IMR-90 (cell line): Measurements from ENCODE around the gene SOCS6. TPM values are rescaled to one million over a fixed set of nuclear protein-coding genes. Genes with fewer than 3 reads are reported as not detected.
A peak's percentile ranks its signal among the peaks of the same experiment; 100 is the strongest.

ENCODE experiments used
- ATAC-seq: fragments of 200-7000 bp; cut with Tn5 transposase; 2 replicates; pipeline ENCODE4 v1.9.1; 2020; ENCODE audit warnings: low read depth, mild to moderate bottlenecking, moderate library complexity
- BruUV-seq: library from RNA; stranded (reverse); fragments of 400-500 nt; replicated peaks from 2 replicates; lab custom pipeline; 2021; lab: Mats Ljungman, UMichigan
- CTCF ChIA-PET: fragments of 300-600 bp; formaldehyde crosslinking; extraction: SDS; loops from one replicate; lab custom pipeline; 2021; ENCODE audit warnings: antibody characterized with exemption; lab: Yijun Ruan, JAX
- POLR2A ChIA-PET: fragments of 300-600 bp; sonication (Branson Sonifier 250); formaldehyde crosslinking; loops from one replicate; lab custom pipeline; 2022; ENCODE audit warnings: antibody characterized with exemption; ENCODE audit not compliant: unreplicated experiment; lab: Charles Lee
- DNase-seq: peaks from one replicate; pipeline ENCODE4 v3.0.0; 2013
- H2AFZ ChIP-seq: replicated peaks from 2 replicates; pipeline ENCODE3; 2013; ENCODE audit warnings: low read length, mild to moderate bottlenecking; ENCODE audit not compliant: poor library complexity
- H2AK5ac ChIP-seq: 2 replicates; pipeline ENCODE4 v1.6.1; 2013; ENCODE audit warnings: low read depth, low read length, inconsistent platforms
- H2AK9ac ChIP-seq: replicated peaks from 2 replicates; pipeline ENCODE3; 2013; ENCODE audit warnings: mild to moderate bottlenecking, low read depth, low read length, moderate library complexity; ENCODE audit not compliant: poor library complexity
- H2BK120ac ChIP-seq: 2 replicates; pipeline ENCODE4 v1.6.1; 2013; ENCODE audit warnings: low read depth, low read length, inconsistent platforms
- H2BK15ac ChIP-seq: 3 replicates; pipeline ENCODE4 v1.6.1; 2013; ENCODE audit warnings: low read depth, low read length, inconsistent platforms
- H2BK20ac ChIP-seq: 2 replicates; pipeline ENCODE4 v1.6.1; 2013; ENCODE audit warnings: low read depth, mild to moderate bottlenecking, inconsistent platforms, low read length, moderate library complexity
- H2BK5ac ChIP-seq: 2 replicates; pipeline ENCODE4 v1.6.1; 2013; ENCODE audit warnings: mild to moderate bottlenecking, low read depth, low read length, inconsistent platforms; ENCODE audit not compliant: poor library complexity, severe bottlenecking
- H3K14ac ChIP-seq: replicated peaks from 2 replicates; pipeline ENCODE4 v1.6.1; 2013; ENCODE audit warnings: low read depth, low read length, inconsistent platforms
- H3K18ac ChIP-seq: 2 replicates; pipeline ENCODE4 v1.6.1; 2013; ENCODE audit warnings: low read depth, low read length, control low read depth
- H3K23ac ChIP-seq: 2 replicates; pipeline ENCODE4 v1.6.1; 2013; ENCODE audit warnings: low read depth, low read length, inconsistent platforms
- H3K27ac ChIP-seq: 2 replicates; pipeline ENCODE4 v1.5.1; 2013; ENCODE audit warnings: mild to moderate bottlenecking, control low read depth, low read length; ENCODE audit not compliant: insufficient read depth
- H3K27me3 ChIP-seq: 2 replicates; pipeline ENCODE4 v1.6.1; 2013; ENCODE audit warnings: low read length; ENCODE audit not compliant: control insufficient read depth, insufficient read depth
- H3K36me3 ChIP-seq: 2 replicates; pipeline ENCODE4 v1.6.1; 2013; ENCODE audit warnings: low read length, mixed read lengths; ENCODE audit not compliant: control insufficient read depth, insufficient read depth
- H3K4ac ChIP-seq: 2 replicates; pipeline ENCODE4 v1.6.1; 2013; ENCODE audit warnings: low read depth, low read length, inconsistent platforms
- H3K4me1 ChIP-seq: 2 replicates; pipeline ENCODE4 v1.6.1; 2013; ENCODE audit warnings: low read length, mixed read lengths; ENCODE audit not compliant: control insufficient read depth, insufficient read depth
- H3K4me2 ChIP-seq: 2 replicates; pipeline ENCODE4 v1.6.1; 2013; ENCODE audit warnings: low read depth, mild to moderate bottlenecking, control low read depth, low read length, moderate library complexity
- H3K4me3 ChIP-seq: 2 replicates; pipeline ENCODE4 v1.5.1; 2013; ENCODE audit warnings: low read depth, mild to moderate bottlenecking, control low read depth, low read length, moderate library complexity; ENCODE audit not compliant: insufficient read depth
- H3K56ac ChIP-seq: 2 replicates; pipeline ENCODE4 v1.6.1; 2013; ENCODE audit warnings: low read length, inconsistent platforms; ENCODE audit not compliant: insufficient read depth; ENCODE audit errors: extremely low read depth
- H3K79me1 ChIP-seq, 2 experiments: 2 replicates each; pipeline ENCODE4 v1.6.1; 2013; ENCODE audit warnings: low read length in 2 of 2, inconsistent platforms in 1 of 2, low read depth in 1 of 2
- H3K9ac ChIP-seq: 2 replicates; pipeline ENCODE4 v1.6.1; 2013; ENCODE audit warnings: low read depth, low read length, control low read depth
- H3K9me1 ChIP-seq: 2 replicates; pipeline ENCODE4 v1.6.1; 2013; ENCODE audit warnings: low read length, inconsistent platforms; ENCODE audit not compliant: insufficient read depth
- H3K9me3 ChIP-seq: 2 replicates; pipeline ENCODE4 v1.6.1; 2013; ENCODE audit warnings: low read length; ENCODE audit not compliant: control insufficient read depth, insufficient read depth
- H4K20me1 ChIP-seq: 2 replicates; pipeline ENCODE4 v1.6.1; 2013; ENCODE audit warnings: low read length, inconsistent platforms; ENCODE audit not compliant: insufficient read depth
- H4K5ac ChIP-seq: 2 replicates; pipeline ENCODE4 v1.6.1; 2013; ENCODE audit warnings: mild to moderate bottlenecking, low read depth, low read length, control low read depth
- H4K8ac ChIP-seq, 2 experiments: 2 replicates each; pipeline ENCODE4 v1.6.1; 2013; ENCODE audit warnings: low read depth in 2 of 2, low read length in 2 of 2, control low read depth in 1 of 2, inconsistent platforms in 1 of 2
- H4K91ac ChIP-seq: 2 replicates; pipeline ENCODE4 v1.6.1; 2013; ENCODE audit warnings: low read depth, low read length, inconsistent platforms; ENCODE audit not compliant: insufficient read depth
- BHLHE40 ChIP-seq: fragments of 150-350 bp; IDR thresholded peaks from 2 replicates; pipeline ENCODE4 v1.6.1; 2016; ENCODE audit warnings: mild to moderate bottlenecking, low read depth, low read length
- CEBPB ChIP-seq: IDR thresholded peaks from 2 replicates; pipeline ENCODE4 v1.6.1; 2012; ENCODE audit warnings: low read depth, low read length, improper control_type of control experiment
- CHD1 ChIP-seq: IDR thresholded peaks from 2 replicates; pipeline ENCODE4 v1.6.1; 2012; ENCODE audit warnings: low read depth, low read length, improper control_type of control experiment
- CTCF ChIP-seq: conservative IDR thresholded peaks from 2 replicates; pipeline ENCODE4 v1.5.1; 2012; ENCODE audit warnings: mild to moderate bottlenecking, low read depth, low read length, improper control_type of control experiment
- ELK1 ChIP-seq: fragments of 150-350 bp; IDR thresholded peaks from 2 replicates; pipeline ENCODE4 v1.6.1; 2016; ENCODE audit warnings: low read depth, mild to moderate bottlenecking, low read length, moderate library complexity, borderline replicate concordance
- FOS ChIP-seq: fragments of 150-350 bp; IDR thresholded peaks from 2 replicates; pipeline ENCODE4 v1.6.1; 2016; ENCODE audit warnings: low read depth, low read length
- MAFK ChIP-seq: IDR thresholded peaks from 2 replicates; pipeline ENCODE4 v1.6.1; 2012; ENCODE audit warnings: low read depth, low read length, improper control_type of control experiment
- MAZ ChIP-seq: IDR thresholded peaks from 2 replicates; pipeline ENCODE4 v1.6.1; 2012; ENCODE audit warnings: low read depth, mild to moderate bottlenecking, low read length, improper control_type of control experiment, moderate library complexity, borderline replicate concordance
- MXI1 ChIP-seq: IDR thresholded peaks from 2 replicates; pipeline ENCODE4 v1.6.1; 2012; ENCODE audit warnings: low read depth, mild to moderate bottlenecking, low read length, moderate library complexity, borderline replicate concordance
- NFE2L2 ChIP-seq: fragments of 150-350 bp; IDR thresholded peaks from 2 replicates; pipeline ENCODE4 v1.6.1; 2016; ENCODE audit warnings: low read depth, mild to moderate bottlenecking, low read length
- POLR2A ChIP-seq: IDR thresholded peaks from 2 replicates; pipeline ENCODE4 v1.6.1; 2012; ENCODE audit warnings: mild to moderate bottlenecking, low read depth, low read length
- RAD21 ChIP-seq: IDR thresholded peaks from 2 replicates; pipeline ENCODE4 v1.6.1; 2012; ENCODE audit warnings: low read length, improper control_type of control experiment
- RCOR1 ChIP-seq: IDR thresholded peaks from 2 replicates; pipeline ENCODE4 v1.6.1; 2012; ENCODE audit warnings: mild to moderate bottlenecking, low read length, improper control_type of control experiment; ENCODE audit not compliant: insufficient replicate concordance
- RFX5 ChIP-seq: IDR thresholded peaks from 2 replicates; pipeline ENCODE4 v1.8.0; 2012; ENCODE audit warnings: low read depth, mild to moderate bottlenecking, low read length, moderate library complexity
- SMC3 ChIP-seq: fragments of 150-350 bp; IDR thresholded peaks from 2 replicates; pipeline ENCODE4 v1.6.1; 2016; ENCODE audit warnings: low read depth, mild to moderate bottlenecking, antibody characterized with exemption, low read length, moderate library complexity
- WGBS, 2 experiments: methylation state at CpG; one replicate each; pipeline versions ENCODE4 v1.1.5 to v1.1.7; 2013; ENCODE audit warnings: missing lambda C conversion rate in 2 of 2; ENCODE audit not compliant: insufficient read length in 1 of 2; ENCODE audit errors: extremely low coverage in 2 of 2; 5-methylcytosine and 5-hydroxymethylcytosine counted together
- dilution Hi-C: fragments of 300-500 bp; cut with HindIII; formaldehyde crosslinking; loops from one replicate; pipeline ENCODE4 v1.14.3; 2018; ENCODE audit warnings: low sequenced_read_pairs; ENCODE audit not compliant: unreplicated experiment
- in situ Hi-C: fragments of 300-500 bp; cut with MboI; formaldehyde crosslinking; loops from 3 replicates; pipeline ENCODE4 v1.14.3; 2019; ENCODE audit warnings: low sequenced_read_pairs, inconsistent platforms, mixed read lengths
- intact Hi-C: fragments of 100-400 bp; cut with micrococcal nuclease; formaldehyde crosslinking; loops from 2 replicates; pipeline ENCODE4 v1.10.0; 2022
- polyA plus RNA-seq, 3 experiments: library from polyadenylated mRNA; depleted of rRNA; stranded (reverse); fragments of >200 nt; gene quantifications; 2 replicates each; pipeline ENCODE4 v1.2.3, GENCODE V29; 2012; ENCODE audit warnings: low replicate concordance in 1 of 3
- total RNA-seq: library from RNA; depleted of rRNA; stranded (reverse); fragments of >200 nt; gene quantifications from 2 replicates; pipeline ENCODE4 v1.2.3, GENCODE V29; 2012

SOCS6 gene
- total and polyA plus RNA-seq, 2 of the 4 experiments (the other 2 are of a cell fraction), result 21.3 to 57.4 TPM

GRCh38 chr18:70376137-70376913, 87.5 kb downstream of the SOCS6 start:
- in situ Hi-C loops, result no loop called here
- TF ChIP-seq FOS, result no peak
- no peak for TF ChIP-seq MXI1
- TF ChIP-seq RFX5, result no peak
- TF ChIP-seq SMC3, result no peak
- TF ChIP-seq POLR2A, result no peak
- no peak for TF ChIP-seq MAZ
- TF ChIP-seq RAD21, result no peak
- TF ChIP-seq CHD1, result no peak
- no peak for TF ChIP-seq CTCF
- TF ChIP-seq CEBPB, result no peak
- TF ChIP-seq BHLHE40, result no peak
- no peak for TF ChIP-seq ELK1
- no peak for TF ChIP-seq RCOR1
- TF ChIP-seq NFE2L2, result no peak
- no peak for TF ChIP-seq MAFK

More at GRCh38 chr18:70376137-70376913, 87.5 kb downstream of the SOCS6 start:
- Histone ChIP-seq H2BK5ac (no peak overlapping the region), H3K56ac (no peak overlapping the region), H3K4me1 (peaks cover 15% of the 10 kb centered on the region), H3K36me3 (no peaks in the 10 kb centered on the region), H3K9ac (no peak overlapping the region), H4K8ac (no peak overlapping the region; a peak in 1 of 4 replicates), H3K23ac (peak overlapping the region; percentile 47; the same call in 1 of the 2 replicates), H3K79me1 (no peaks in the 10 kb centered on the region), H4K91ac (no peak overlapping the region), H3K18ac (peak overlapping the region; percentile 33; the same call in 1 of the 2 replicates), H3K4me3 (no peak overlapping the region), H3K14ac (no peak overlapping the region), H2BK15ac (0 out of 3 replicates have a peak overlapping the region, but pooled peaks have one; percentile 63), H3K4ac (no peak overlapping the region; the same call in 1 of the 2 replicates), H4K20me1 (no peaks in the 10 kb centered on the region), H3K27ac (no peak overlapping the region), H2BK20ac (peak overlapping the region; percentile 4; the same call in 1 of the 2 replicates), H4K5ac (no peak overlapping the region), H3K9me1 (peaks cover 7% of the 10 kb centered on the region), H2BK120ac (no peak overlapping the region; the same call in 1 of the 2 replicates), H2AK5ac (peak overlapping the region; percentile 58), H3K4me2 (no peak overlapping the region), H3K9me3 (no peaks in the 10 kb centered on the region), H2AK9ac (no peak overlapping the region), H2AFZ (no peak overlapping the region), H3K27me3 (no peaks in the 10 kb centered on the region)
- ChIA-PET CTCF (no interaction called here), POLR2A (no interaction called here)
- ATAC-seq (no peak), DNase-seq (no peak)
- intact Hi-C loops (no loop called here), dilution Hi-C loops (no loop called here)
- BruUV-seq, result no TSS peak
- WGBS, 2 experiments, result no CpG with 5 or more reads among the region's 15 CpGs
